Keratinocyte (primary cell): ENCODE data around the gene UGT1A8. TPM values are rescaled to one million over a fixed set of nuclear protein-coding genes. Genes with fewer than 3 reads are reported as not detected.
A peak's percentile ranks its signal among the peaks of the same experiment; 100 is the strongest.

Experiments
- DNase-seq: peaks from one replicate; pipeline ENCODE4 v3.0.0-alpha.2; 2011; ENCODE audit warnings: low read depth, missing footprints, low spot score
- FAIRE-seq: peaks from 2 replicates; lab custom pipeline; 2011; peaks lifted over from hg19 to GRCh38; lab: Jason Lieb, UNC
- H2AFZ ChIP-seq: 2 replicates; pipeline ENCODE4 v1.6.0; 2012; ENCODE audit warnings: low read length, control low read depth, inconsistent platforms; ENCODE audit not compliant: control insufficient read depth
- H3K27ac ChIP-seq: 2 replicates; pipeline ENCODE4 v1.5.1; 2011; ENCODE audit warnings: low read length; ENCODE audit not compliant: control insufficient read depth, insufficient read depth
- H3K27me3 ChIP-seq: 3 replicates; pipeline ENCODE4 v1.6.0; 2011; ENCODE audit warnings: low read length; ENCODE audit not compliant: control insufficient read depth, insufficient read depth; ENCODE audit errors: extremely low read depth
- H3K36me3 ChIP-seq, 2 experiments: 2 replicates in 1 of 2; 3 replicates in 1 of 2; pipeline ENCODE4 v1.5.1; 2011; ENCODE audit warnings: low read length in 2 of 2, mild to moderate bottlenecking in 1 of 2; ENCODE audit not compliant: control insufficient read depth in 2 of 2, insufficient read depth in 2 of 2; ENCODE audit errors: extremely low read depth in 1 of 2
- H3K4me1 ChIP-seq: 3 replicates; pipeline ENCODE4 v1.5.1; 2011; ENCODE audit warnings: low read length; ENCODE audit not compliant: control insufficient read depth, insufficient read depth; ENCODE audit errors: extremely low read depth
- H3K4me2 ChIP-seq: 3 replicates; pipeline ENCODE4 v1.6.0; 2011; ENCODE audit warnings: low read depth, low read length; ENCODE audit not compliant: control insufficient read depth, insufficient read depth; ENCODE audit errors: extremely low read depth
- H3K4me3 ChIP-seq, 3 experiments: fragments of 200-600 bp in 1 of 3; sonication (generic) in 1 of 3; 2 replicates in 2 of 3; 3 replicates in 1 of 3; pipeline ENCODE4 v1.5.1; 2011 to 2016; ENCODE audit warnings: low read length in 3 of 3, mild to moderate bottlenecking in 3 of 3, control low read depth in 2 of 3, inconsistent platforms in 1 of 3, low read depth in 1 of 3, mixed read lengths in 1 of 3, mixed run types in 1 of 3, moderate library complexity in 1 of 3; ENCODE audit not compliant: control insufficient read depth in 2 of 3, insufficient read depth in 2 of 3; ENCODE audit errors: extremely low read depth in 1 of 3
- H3K79me2 ChIP-seq: 2 replicates; pipeline ENCODE4 v1.6.0; 2012; ENCODE audit warnings: low read length; ENCODE audit not compliant: control insufficient read depth, insufficient read depth
- H3K9ac ChIP-seq: 3 replicates; pipeline ENCODE4 v1.6.0; 2011; ENCODE audit warnings: low read length; ENCODE audit not compliant: control insufficient read depth, insufficient read depth; ENCODE audit errors: extremely low read depth
- H3K9me1 ChIP-seq: 3 replicates; pipeline ENCODE4 v1.6.0; 2011; ENCODE audit warnings: low read length; ENCODE audit not compliant: control insufficient read depth, insufficient read depth; ENCODE audit errors: extremely low read depth
- H3K9me3 ChIP-seq: 2 replicates; pipeline ENCODE4 v1.5.1; 2012; ENCODE audit warnings: low read depth, low read length; ENCODE audit not compliant: control insufficient read depth
- H4K20me1 ChIP-seq: 3 replicates; pipeline ENCODE4 v1.6.0; 2011; ENCODE audit warnings: low read length; ENCODE audit not compliant: control insufficient read depth, insufficient read depth; ENCODE audit errors: extremely low read depth
- CTCF ChIP-seq, 3 experiments: IDR thresholded peaks in 1 of 3; conservative IDR thresholded peaks in 1 of 3; optimal IDR thresholded peaks in 1 of 3; 2 replicates in 2 of 3; 3 replicates in 1 of 3; pipeline versions ENCODE3 to v1.5.1; 2011; ENCODE audit warnings: low read length in 3 of 3, mild to moderate bottlenecking in 3 of 3, moderate library complexity in 2 of 3, control low read depth in 1 of 3, inconsistent platforms in 1 of 3; ENCODE audit not compliant: insufficient read depth in 2 of 3; ENCODE audit errors: extremely low read depth in 1 of 3
- EZH2 ChIP-seq: IDR thresholded peaks from one replicate; pipeline ENCODE4 v1.6.1; 2012; ENCODE audit warnings: inconsistent platforms, mild to moderate bottlenecking, low read length, moderate library complexity
- dilution Hi-C: fragments of 300-500 bp; cut with MboI; formaldehyde crosslinking; loops from one replicate; pipeline ENCODE4 v1.7.0; 2020; ENCODE audit warnings: low sequenced_read_pairs; ENCODE audit not compliant: extremely low pct_ligation_motif_present
- polyA plus RNA-seq, 5 experiments: library from polyadenylated mRNA; depleted of rRNA in 3 of 5; stranded (reverse) in 3 of 5; stranded (forward) in 1 of 5; unstranded in 1 of 5; fragments of >200 nt; gene quantifications; 1 replicate in 1 of 5; 2 replicates in 3 of 5; 3 replicates in 1 of 5; pipeline versions ENCODE4 v1.2.1 to v1.2.3, GENCODE V29; 2011 to 2012; ENCODE audit warnings: missing spikeins in 2 of 5, low read depth in 1 of 5, low replicate concordance in 1 of 5

The UGT1A8 gene
- polyA plus RNA-seq, 1 donor (not counting 4 experiments of a cell fraction or from before 2014, with no cell fraction given), result 0.64 TPM

- Histone ChIP-seq H3K4me1 (peaks cover 38% of the 10 kb centered on the region), H3K4me3 (no peak overlapping the region), H3K4me2 (no peak overlapping the region), H3K9me3 (no peaks in the 10 kb centered on the region), H2AFZ (no peak overlapping the region), H3K27ac (no peak overlapping the region), H3K9ac (no peak overlapping the region), H4K20me1 (no peaks in the 10 kb centered on the region), H3K9me1 (no peaks in the 10 kb centered on the region), H3K79me2 (peaks cover 46% of the 10 kb centered on the region), H3K27me3 (no peaks in the 10 kb centered on the region), H3K36me3 (peaks cover 3 to 13% of the 10 kb centered on the region in 2 experiments)
- FAIRE-seq, result no peak
- TF ChIP-seq EZH2 (no peak), CTCF (optimal IDR thresholded peaks at IDR 0.05 in 1 of 3, IDR thresholded peaks at IDR 0.05 in 1 of 3, conservative IDR thresholded peaks at IDR 0.05 in 1 of 3; ENCODE audit: extremely low read depth in 1 of 3, insufficient read depth in 2 of 3, low read length in 3 of 3) (no peak)
- dilution Hi-C loops, result no loop called here
- no peak for DNase-seq
These were observed 91.5 kb downstream of the UGT1A8 start for GRCh38 chr2:233708942-233709341.

DNA sequence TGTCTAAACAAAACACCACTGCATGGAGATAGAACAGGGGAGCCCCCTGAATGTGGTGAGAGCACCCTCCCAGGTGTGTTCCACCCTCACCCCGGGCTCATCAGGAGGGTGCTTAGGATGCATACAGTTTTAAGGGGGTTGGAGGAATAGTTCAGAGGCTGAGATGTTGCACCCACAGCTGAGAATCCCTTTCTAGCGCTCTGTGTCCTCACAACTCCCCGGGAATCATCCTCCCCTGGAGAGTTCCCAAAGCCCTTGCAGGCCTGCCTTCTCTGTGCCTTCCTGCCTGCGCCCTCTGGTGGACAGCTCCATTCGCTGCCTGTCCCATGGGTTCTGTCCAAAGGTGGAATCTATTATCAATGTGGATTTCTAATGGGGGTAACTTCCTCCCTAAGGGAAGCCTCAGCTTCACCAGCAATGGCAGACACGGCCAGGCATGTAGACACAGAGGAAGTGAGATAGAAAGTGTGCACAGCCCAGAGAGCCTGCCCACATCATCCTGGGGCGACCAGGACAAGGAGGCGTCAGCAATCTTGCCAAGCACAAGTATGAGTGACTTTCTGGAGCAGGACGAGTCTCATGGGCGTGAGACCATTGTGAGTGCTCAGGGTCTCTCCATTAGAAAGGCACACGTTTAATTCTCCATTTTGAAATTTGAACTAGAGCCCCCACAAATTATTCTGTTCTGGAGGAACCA lies 94.0 kb downstream of the UGT1A8 start:
- dilution Hi-C loops, result no loop called here
- peaks cover 3 to 13% of the 10 kb centered on the region in 2 experiments for H3K36me3 ChIP-seq
- H2AFZ ChIP-seq, result no peak overlapping the region
- no peaks in the 10 kb centered on the region for H3K9me1 ChIP-seq
- no peak overlapping the region for H3K4me3 ChIP-seq
- DNase-seq, result no peak
- H3K9me3 ChIP-seq, result no peaks in the 10 kb centered on the region
- H3K9ac ChIP-seq, result no peak overlapping the region
- no peak overlapping the region for H3K27ac ChIP-seq
- peaks cover 27% of the 10 kb centered on the region for H3K4me1 ChIP-seq
- peak; percentile 83 to 94 (median 86) for TF ChIP-seq CTCF (optimal IDR thresholded peaks at IDR 0.05 in 1 of 3, IDR thresholded peaks at IDR 0.05 in 1 of 3, conservative IDR thresholded peaks at IDR 0.05 in 1 of 3; ENCODE audit: extremely low read depth in 1 of 3, insufficient read depth in 2 of 3, low read length in 3 of 3)
- TF ChIP-seq EZH2, result no peak
- no peaks in the 10 kb centered on the region for H3K27me3 ChIP-seq
- FAIRE-seq, result peak; percentile 90
- H3K4me2 ChIP-seq, result no peak overlapping the region
- H4K20me1 ChIP-seq, result no peaks in the 10 kb centered on the region
- peaks cover 47% of the 10 kb centered on the region for H3K79me2 ChIP-seq
